ENCODE data around the gene SYT13. TPM values are rescaled to one million over a fixed set of nuclear protein-coding genes. Genes with fewer than 3 reads are reported as not detected.

Gene SYT13
- polyA plus RNA-seq, 1 donor (not counting 4 experiments of a cell fraction or from before 2014, with no cell fraction given), result not detected

DNA sequence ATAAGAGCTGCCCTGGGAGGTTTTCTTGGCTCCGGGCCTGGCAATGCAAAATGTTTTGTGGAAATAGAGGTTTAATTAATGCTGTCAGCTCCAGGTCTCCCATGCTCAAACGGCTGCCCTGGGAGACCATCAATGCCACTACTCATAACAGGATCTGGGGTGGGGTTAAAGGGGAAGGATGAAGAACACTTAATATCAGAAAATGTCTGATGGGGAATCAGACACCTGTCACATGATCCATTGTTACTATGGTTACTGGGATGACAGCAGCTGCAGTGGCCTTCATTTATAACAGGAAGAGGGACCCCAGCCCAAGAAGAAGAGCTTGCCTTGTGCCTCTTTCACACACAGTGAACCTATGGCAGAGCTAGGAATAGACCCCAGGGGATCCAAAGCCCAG lies 2.2 kb upstream of the SYT13 start:
- H4K20me1 ChIP-seq (ENCODE audit: control insufficient read depth, extremely low read depth, insufficient read depth, low read length), result no peaks in the 10 kb centered on the region
- no peaks in the 10 kb centered on the region for H3K9me3 ChIP-seq (ENCODE audit: control insufficient read depth, low read depth, low read length)
- H3K27ac ChIP-seq (ENCODE audit: control insufficient read depth, insufficient read depth, low read length), result no peak overlapping the region
- H2AFZ ChIP-seq (ENCODE audit: control insufficient read depth, low read length), result no peak overlapping the region
- no peak for TF ChIP-seq EZH2 (IDR thresholded peaks at IDR 0.05; ENCODE audit: low read length)
- H3K4me3 ChIP-seq (ENCODE audit: control insufficient read depth in 2 of 3, extremely low read depth in 1 of 3, insufficient read depth in 2 of 3, low read depth in 1 of 3, low read length in 3 of 3), result no peak overlapping the region
- dilution Hi-C loops (cut with MboI; ENCODE audit: extremely low pct_ligation_motif_present, low sequenced_read_pairs), result no loop called here
- H3K4me1 ChIP-seq (ENCODE audit: control insufficient read depth, extremely low read depth, insufficient read depth, low read length), result no peaks in the 10 kb centered on the region
- peaks cover 47% of the 10 kb centered on the region for H3K27me3 ChIP-seq (ENCODE audit: control insufficient read depth, extremely low read depth, insufficient read depth, low read length)
- FAIRE-seq (no peak), DNase-seq (ENCODE audit: low read depth, low spot score) (no peak)
- H3K4me2 ChIP-seq (ENCODE audit: control insufficient read depth, extremely low read depth, insufficient read depth, low read depth, low read length), result no peak overlapping the region
- no peaks in the 10 kb centered on the region for H3K36me3 ChIP-seq (ENCODE audit: control insufficient read depth in 2 of 2, extremely low read depth in 1 of 2, insufficient read depth in 2 of 2, low read length in 2 of 2)
- no peak overlapping the region for H3K9ac ChIP-seq (ENCODE audit: control insufficient read depth, extremely low read depth, insufficient read depth, low read length)
- H3K79me2 ChIP-seq (ENCODE audit: control insufficient read depth, insufficient read depth, low read length), result no peaks in the 10 kb centered on the region
- no peaks in the 10 kb centered on the region for H3K9me1 ChIP-seq (ENCODE audit: control insufficient read depth, extremely low read depth, insufficient read depth, low read length)

GRCh38 chr11:45287316-45287903 lies 1.3 kb upstream of the SYT13 start:
- no peak for DNase-seq (ENCODE audit: low read depth, low spot score)

More at GRCh38 chr11:45287316-45287903, 1.3 kb upstream of the SYT13 start:
- H4K20me1 ChIP-seq (ENCODE audit: control insufficient read depth, extremely low read depth, insufficient read depth, low read length), result no peaks in the 10 kb centered on the region
- H3K27me3 ChIP-seq (ENCODE audit: control insufficient read depth, extremely low read depth, insufficient read depth, low read length), result peaks cover 51% of the 10 kb centered on the region
- no peak for FAIRE-seq
- H3K36me3 ChIP-seq (ENCODE audit: control insufficient read depth in 2 of 2, extremely low read depth in 1 of 2, insufficient read depth in 2 of 2, low read length in 2 of 2), result no peaks in the 10 kb centered on the region
- H3K79me2 ChIP-seq (ENCODE audit: control insufficient read depth, insufficient read depth, low read length), result no peaks in the 10 kb centered on the region
- no peak for TF ChIP-seq EZH2 (IDR thresholded peaks at IDR 0.05; ENCODE audit: low read length)
- no peak for TF ChIP-seq CTCF (optimal IDR thresholded peaks at IDR 0.05 in 1 of 3, IDR thresholded peaks at IDR 0.05 in 1 of 3, conservative IDR thresholded peaks at IDR 0.05 in 1 of 3; ENCODE audit: extremely low read depth in 1 of 3, insufficient read depth in 2 of 3, low read length in 3 of 3)
- no peaks in the 10 kb centered on the region for H3K4me1 ChIP-seq (ENCODE audit: control insufficient read depth, extremely low read depth, insufficient read depth, low read length)
- no peak overlapping the region for H3K4me3 ChIP-seq (ENCODE audit: control insufficient read depth in 2 of 3, extremely low read depth in 1 of 3, insufficient read depth in 2 of 3, low read depth in 1 of 3, low read length in 3 of 3)
- no peak overlapping the region for H2AFZ ChIP-seq (ENCODE audit: control insufficient read depth, low read length)
- no peak overlapping the region for H3K4me2 ChIP-seq (ENCODE audit: control insufficient read depth, extremely low read depth, insufficient read depth, low read depth, low read length)
- H3K9ac ChIP-seq (ENCODE audit: control insufficient read depth, extremely low read depth, insufficient read depth, low read length), result no peak overlapping the region
- H3K27ac ChIP-seq (ENCODE audit: control insufficient read depth, insufficient read depth, low read length), result no peak overlapping the region
- no peaks in the 10 kb centered on the region for H3K9me3 ChIP-seq (ENCODE audit: control insufficient read depth, low read depth, low read length)
- no peaks in the 10 kb centered on the region for H3K9me1 ChIP-seq (ENCODE audit: control insufficient read depth, extremely low read depth, insufficient read depth, low read length)
- dilution Hi-C loops (cut with MboI; ENCODE audit: extremely low pct_ligation_motif_present, low sequenced_read_pairs), result no loop called here

Data from keratinocyte (primary cell).